ENCODE data around the gene TEAD4.

Gene TEAD4

DNA sequence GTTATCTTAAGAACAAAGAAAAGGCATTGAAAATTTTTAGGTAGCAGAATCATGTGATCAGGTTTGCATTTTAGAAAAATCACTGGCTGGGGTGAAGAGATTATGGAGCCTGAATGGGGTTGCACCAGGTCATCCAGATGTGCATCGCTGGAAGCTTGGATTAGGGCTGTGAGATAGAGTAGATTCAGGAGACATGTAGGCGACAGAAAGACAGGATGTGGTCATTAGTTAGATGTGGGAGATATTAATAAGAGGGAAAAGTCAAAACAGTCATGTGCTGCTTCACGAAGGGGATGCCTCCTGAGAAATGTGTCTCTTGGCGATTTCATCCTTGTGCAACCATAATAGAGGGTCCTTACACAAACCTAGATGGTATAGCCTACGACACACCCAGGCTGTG, 25.1 kb downstream of the TEAD4 start:
- CTCF ChIA-PET: no interaction called here

DNA sequence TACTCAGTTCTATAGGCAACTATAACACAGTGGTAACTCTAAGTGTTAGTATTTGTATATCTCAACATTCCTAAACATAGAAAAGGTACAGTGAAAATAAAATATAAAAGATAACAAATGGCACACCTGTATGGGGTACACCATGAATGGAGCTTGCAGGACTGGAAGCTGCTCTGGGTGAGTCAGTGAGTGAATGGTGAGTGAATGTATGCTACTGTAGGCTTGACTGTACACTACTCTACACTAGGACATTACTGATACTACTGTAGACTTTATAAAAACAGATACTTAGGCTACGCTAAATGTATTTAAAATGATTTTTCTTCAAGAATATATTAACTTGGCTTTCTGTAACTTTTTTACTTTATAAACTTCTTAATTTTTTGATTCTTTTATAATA, 25.5 kb downstream of the TEAD4 start:
- H3K4me3 ChIP-seq (ENCODE audit: low read depth, low read length): no peak overlapping the region
- CTCF ChIA-PET: interaction anchor here (0.8 kb wide), 1 partner anchor 12 kb away, joined by 3 read pairs; no protein-coding TSS in a partner anchor
- TF ChIP-seq, protein P1, sequence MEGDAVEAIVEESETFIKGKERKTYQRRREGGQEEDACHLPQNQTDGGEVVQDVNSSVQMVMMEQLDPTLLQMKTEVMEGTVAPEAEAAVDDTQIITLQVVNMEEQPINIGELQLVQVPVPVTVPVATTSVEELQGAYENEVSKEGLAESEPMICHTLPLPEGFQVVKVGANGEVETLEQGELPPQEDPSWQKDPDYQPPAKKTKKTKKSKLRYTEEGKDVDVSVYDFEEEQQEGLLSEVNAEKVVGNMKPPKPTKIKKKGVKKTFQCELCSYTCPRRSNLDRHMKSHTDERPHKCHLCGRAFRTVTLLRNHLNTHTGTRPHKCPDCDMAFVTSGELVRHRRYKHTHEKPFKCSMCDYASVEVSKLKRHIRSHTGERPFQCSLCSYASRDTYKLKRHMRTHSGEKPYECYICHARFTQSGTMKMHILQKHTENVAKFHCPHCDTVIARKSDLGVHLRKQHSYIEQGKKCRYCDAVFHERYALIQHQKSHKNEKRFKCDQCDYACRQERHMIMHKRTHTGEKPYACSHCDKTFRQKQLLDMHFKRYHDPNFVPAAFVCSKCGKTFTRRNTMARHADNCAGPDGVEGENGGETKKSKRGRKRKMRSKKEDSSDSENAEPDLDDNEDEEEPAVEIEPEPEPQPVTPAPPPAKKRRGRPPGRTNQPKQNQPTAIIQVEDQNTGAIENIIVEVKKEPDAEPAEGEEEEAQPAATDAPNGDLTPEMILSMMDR (IDR thresholded peaks at IDR 0.05; ENCODE audit: insufficient read depth, low read length, missing control alignments): no peak
- DNase-seq (ENCODE audit: low read depth, low spot score): no peak
- POLR2A ChIA-PET: no interaction called here

More for the DNA sequence above, 25.1 kb downstream of the TEAD4 start:
- POLR2A ChIA-PET: no interaction called here
- TF ChIP-seq, protein P1 (IDR thresholded peaks at IDR 0.05; ENCODE audit: insufficient read depth, low read length, missing control alignments): no peak
- no peak for DNase-seq (ENCODE audit: low read depth, low spot score)
- no peak overlapping the region for H3K4me3 ChIP-seq (ENCODE audit: low read depth, low read length)

DNA sequence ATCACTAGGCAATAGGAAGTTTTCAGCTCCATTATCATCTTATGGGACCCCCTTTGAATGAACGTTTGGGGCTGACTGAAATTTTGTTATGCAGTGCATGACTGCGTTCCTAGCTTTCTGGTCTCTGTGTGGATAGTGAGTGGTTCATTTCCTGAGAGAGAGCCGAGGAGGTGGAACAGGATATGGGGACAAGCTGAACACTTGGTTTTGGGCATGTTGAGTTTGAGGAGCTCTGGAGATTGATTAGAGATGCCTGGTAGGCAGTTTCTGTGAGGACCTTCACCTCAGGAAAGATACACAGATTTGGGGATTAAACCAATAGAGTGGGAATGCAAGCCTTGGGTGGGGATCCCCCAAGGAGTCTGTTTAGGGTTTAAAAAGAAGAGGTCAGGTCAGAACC, 27.7 kb downstream of the TEAD4 start:
- no peak for DNase-seq (ENCODE audit: low read depth, low spot score)
- POLR2A ChIA-PET: no interaction called here
- TF ChIP-seq, protein P1 (IDR thresholded peaks at IDR 0.05; ENCODE audit: insufficient read depth, low read length, missing control alignments): no peak
- H3K4me3 ChIP-seq (ENCODE audit: low read depth, low read length): no peak overlapping the region
- CTCF ChIA-PET: interaction anchor here (1.0 to 1.3 kb wide), 3 partner anchors 9 to 10 kb away, joined by 3 read pairs; no protein-coding TSS in a partner anchor

DNA sequence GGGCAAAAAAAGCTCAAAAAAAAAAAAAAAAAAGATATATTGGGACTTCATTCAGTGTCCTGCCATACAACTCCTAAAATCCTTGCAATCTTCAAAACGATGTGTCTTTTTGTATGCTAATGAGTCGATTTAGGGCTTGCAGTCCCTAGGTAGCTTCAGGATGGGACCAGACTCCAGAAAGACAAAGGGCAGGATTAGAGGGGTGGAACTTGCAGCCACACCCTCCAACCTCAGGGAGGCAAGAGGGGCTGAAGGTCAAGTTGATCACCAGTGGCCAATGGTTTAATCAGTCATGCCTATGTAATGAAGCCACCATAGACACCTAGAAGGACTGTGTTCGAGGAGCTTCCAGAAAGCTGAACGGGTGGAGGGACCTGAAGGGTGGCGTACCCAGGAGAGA, 29.3 kb downstream of the TEAD4 start:
- no peak for DNase-seq (ENCODE audit: low read depth, low spot score)
- no peak overlapping the region for H3K4me3 ChIP-seq (ENCODE audit: low read depth, low read length)
- POLR2A ChIA-PET: interaction anchor here (0.7 kb wide), 1 partner anchor 41 kb away, joined by 4 read pairs; no protein-coding TSS in a partner anchor
- TF ChIP-seq, protein P1 (IDR thresholded peaks at IDR 0.05; ENCODE audit: insufficient read depth, low read length, missing control alignments): no peak
- CTCF ChIA-PET: interaction anchor here (1.2 kb wide), 1 partner anchor 134 kb away, joined by 4 read pairs; no protein-coding TSS in a partner anchor

DNA sequence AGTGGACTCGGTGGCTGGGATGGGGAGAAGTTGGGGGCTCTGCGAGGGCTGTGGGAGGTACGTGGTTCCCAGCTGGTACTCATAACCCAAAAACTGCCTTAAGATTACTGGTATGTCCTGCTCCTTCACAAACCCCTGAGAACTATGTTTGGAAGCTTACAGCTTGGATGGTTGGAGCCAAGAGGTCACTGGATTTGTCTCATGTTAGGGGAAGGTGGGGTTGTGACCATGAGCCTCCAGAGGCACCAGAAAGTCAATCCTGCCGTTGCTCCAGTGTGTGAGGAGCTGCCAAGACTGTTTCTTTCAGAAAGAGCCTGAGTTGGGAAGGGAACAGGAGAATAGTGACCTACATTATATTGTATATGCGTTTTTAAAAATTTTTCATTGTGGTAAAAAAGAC, 33.5 kb downstream of the TEAD4 start:
- CTCF ChIA-PET: no interaction called here
- DNase-seq (ENCODE audit: low read depth, low spot score): no peak
- TF ChIP-seq, protein P1 (IDR thresholded peaks at IDR 0.05; ENCODE audit: insufficient read depth, low read length, missing control alignments): no peak
- POLR2A ChIA-PET: no interaction called here
- no peak overlapping the region for H3K4me3 ChIP-seq (ENCODE audit: low read depth, low read length)

DNA sequence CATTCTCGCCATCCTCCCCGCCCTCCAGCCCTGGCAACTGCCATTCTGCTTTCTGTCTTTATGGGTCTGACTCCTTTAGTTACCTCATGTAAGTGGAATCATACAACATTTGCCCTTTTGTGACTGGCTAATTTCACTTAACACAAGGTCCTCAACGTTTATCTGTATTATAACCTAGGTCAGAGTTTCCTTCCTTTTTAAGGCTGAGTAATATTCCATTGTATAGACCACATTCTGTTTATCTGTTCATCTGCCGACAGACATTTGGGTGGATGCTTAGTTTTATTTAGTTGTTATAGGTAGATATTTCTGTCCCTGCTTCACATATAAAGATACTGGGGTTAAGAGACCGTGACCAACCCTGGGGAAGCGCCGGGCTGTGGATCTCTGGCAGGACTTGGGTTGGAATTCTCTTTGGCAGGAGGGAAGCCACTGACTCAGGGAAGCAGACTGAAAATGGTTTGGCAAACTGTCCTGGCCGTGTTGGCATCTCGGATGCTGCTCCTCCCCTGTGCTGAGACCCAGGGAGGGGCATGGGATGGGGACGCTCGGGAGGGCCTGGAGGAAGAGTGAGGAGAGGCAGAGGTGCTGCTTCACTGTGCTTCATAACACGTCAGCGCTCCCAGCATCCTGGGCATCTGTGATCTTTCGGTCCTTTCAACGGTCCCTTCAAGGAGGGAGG, 38.9 kb downstream of the TEAD4 start:
- TF ChIP-seq, protein P1 (IDR thresholded peaks at IDR 0.05; ENCODE audit: insufficient read depth, low read length, missing control alignments): no peak
- no peak for DNase-seq (ENCODE audit: low read depth, low spot score)
- no peak overlapping the region for H3K4me3 ChIP-seq (ENCODE audit: low read depth, low read length)
- CTCF ChIA-PET: interaction anchor here (1.7 kb wide), 1 partner anchor 36 kb away, joined by 7 read pairs; no protein-coding TSS in a partner anchor
- POLR2A ChIA-PET: no interaction called here
